GM21423 (cell line): ENCODE measurements around the gene CLCN2.

Experiments
- ATAC-seq: cut with Tn5 transposase; IDR thresholded peaks from one replicate; pipeline ENCODE4 v1.9.1; 2021; ENCODE audit warnings: mild to moderate bottlenecking, moderate library complexity; ENCODE audit not compliant: unreplicated experiment

The CLCN2 gene

GRCh38 chr3:184361932-184362667, 695 bp upstream of the CLCN2 start:
- ATAC-seq = peak; percentile 7

GRCh38 chr3:184360929-184361531, 375 bp downstream of the CLCN2 start:
- ATAC-seq = peak; percentile 0

- ATAC-seq = no peak
Observed at GRCh38 chr3:184360070-184360928, 1.1 kb downstream of the CLCN2 start.

DNA sequence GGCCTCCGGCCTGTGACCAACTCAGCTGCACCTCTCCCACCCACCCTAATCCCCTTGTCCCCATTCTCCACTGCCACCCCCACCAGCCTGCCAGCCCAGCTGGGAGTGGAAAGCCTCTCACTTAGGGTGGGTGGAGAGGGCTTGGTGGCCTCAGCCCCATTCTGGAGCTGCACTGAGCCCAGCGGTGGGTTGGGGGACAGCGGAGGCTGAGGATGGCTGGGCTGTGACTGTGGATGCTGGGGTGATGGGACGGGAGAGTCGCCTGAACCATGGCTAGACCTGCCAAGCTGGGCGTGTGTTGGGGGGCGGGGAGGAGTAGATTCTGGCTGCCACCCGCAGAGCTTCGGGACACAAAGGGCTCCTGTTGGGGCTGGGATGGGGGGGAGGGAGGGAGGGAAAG, 1.8 kb downstream of the CLCN2 start:
- no peak for ATAC-seq

- ATAC-seq = no peak
Observed at GRCh38 chr3:184358921-184359350, 2.5 kb downstream of the CLCN2 start.

- ATAC-seq = no peak
Observed at GRCh38 chr3:184358124-184358767, 3.2 kb downstream of the CLCN2 start.

DNA sequence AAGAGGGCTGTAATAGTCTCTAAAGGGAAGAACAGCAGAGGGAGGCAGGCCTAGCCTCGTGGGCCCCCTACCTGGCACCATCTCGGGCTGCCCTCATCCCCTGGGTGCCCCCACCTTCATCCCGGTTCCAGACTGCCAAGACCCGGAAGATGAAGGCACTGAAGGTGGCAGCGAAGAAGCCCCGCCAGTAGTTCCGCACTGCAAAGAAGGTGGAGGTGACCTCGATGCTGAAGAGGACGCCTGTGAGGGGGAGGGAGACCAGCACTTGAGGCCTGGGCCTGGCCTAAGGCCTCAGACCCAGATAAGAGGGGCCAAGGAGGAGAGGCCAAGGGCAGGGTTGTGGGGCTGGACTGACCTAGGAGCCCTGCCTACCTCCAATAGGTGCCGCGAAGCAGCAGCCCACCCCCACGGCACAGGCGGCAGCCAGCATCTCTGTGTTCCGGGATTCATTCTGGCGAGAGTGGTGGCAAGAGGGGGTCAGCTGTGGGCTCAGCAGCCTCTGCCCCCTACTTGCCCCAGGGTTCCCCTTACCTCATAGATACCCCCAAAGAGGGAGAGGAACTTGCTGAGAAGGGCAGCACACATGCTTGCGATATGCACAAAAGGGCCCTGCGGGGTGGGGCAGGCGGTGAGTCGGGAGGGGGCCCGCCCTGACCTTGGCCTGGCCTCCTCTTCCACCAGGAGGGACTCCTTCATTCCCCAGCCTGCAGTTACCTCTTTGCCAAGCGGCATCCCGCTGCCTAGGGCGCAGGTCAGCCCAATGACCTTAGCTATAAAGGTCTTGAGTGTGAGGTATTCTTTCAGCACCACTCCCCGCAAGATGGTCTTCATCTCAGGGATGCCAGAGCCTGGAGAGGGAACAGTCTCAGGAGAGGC, 3.9 kb downstream of the CLCN2 start:
- no peak for ATAC-seq

GRCh38 chr3:184355261-184356040, 6.0 kb downstream of the CLCN2 start:
- ATAC-seq = no peak

- ATAC-seq = no peak
Observed at GRCh38 chr3:184354754-184355153, 6.7 kb downstream of the CLCN2 start.

- no peak for ATAC-seq
Observed at GRCh38 chr3:184354121-184354728, 7.2 kb downstream of the CLCN2 start.

DNA sequence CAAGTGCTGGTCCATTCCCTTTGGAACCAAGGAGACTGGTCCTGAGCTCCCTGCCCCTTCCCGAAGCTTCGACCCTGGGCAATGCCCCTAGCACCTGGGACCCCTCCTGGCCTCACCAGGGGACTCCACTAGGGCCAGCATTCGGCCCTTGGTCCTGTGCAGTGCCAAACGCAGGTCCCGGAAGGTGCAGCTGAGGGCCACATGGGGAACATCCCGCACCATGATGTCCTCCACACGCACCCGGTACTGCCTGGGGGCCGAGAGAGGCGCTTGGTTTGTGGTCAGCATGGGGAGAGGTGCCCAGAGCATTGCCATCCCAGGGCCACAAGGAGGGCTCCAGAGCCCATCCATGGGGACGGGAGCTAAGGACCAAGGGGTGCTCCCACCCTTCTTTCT, 7.9 kb downstream of the CLCN2 start:
- ATAC-seq = no peak

DNA sequence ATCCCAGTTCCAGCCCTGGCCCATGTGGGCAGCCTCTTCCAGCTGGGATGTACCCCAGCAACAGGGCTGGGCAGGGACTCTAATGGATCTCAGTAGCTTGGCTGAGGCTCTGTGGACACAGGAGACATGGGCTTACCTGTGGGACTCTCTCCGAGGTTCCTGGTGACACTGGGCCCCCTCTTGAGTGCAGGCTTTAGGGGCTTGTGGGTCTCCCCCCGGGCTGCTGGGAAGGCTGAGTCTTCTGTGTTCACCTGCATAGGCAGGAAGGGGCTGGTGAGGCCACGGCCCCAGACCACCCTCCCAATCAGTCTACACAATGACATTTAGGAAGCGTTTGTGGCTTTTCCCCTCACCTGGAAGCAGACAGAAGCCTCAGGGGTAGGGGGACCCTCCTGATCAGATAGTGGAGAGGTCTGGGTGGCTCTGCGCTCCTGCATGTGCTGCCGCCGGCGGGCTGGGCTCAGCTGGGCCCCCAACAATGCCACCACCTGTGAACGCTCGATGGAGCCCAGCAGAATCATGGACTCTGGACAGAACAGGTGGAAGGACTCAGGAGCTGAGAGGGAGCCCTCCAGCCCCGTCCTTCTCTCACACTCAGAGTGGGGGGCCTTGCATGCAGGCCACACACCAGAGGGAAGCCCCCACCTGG, 8.4 kb downstream of the CLCN2 start:
- ATAC-seq = no peak

- ATAC-seq = no peak
Observed at GRCh38 chr3:184352149-184352785, 9.1 kb downstream of the CLCN2 start.

DNA sequence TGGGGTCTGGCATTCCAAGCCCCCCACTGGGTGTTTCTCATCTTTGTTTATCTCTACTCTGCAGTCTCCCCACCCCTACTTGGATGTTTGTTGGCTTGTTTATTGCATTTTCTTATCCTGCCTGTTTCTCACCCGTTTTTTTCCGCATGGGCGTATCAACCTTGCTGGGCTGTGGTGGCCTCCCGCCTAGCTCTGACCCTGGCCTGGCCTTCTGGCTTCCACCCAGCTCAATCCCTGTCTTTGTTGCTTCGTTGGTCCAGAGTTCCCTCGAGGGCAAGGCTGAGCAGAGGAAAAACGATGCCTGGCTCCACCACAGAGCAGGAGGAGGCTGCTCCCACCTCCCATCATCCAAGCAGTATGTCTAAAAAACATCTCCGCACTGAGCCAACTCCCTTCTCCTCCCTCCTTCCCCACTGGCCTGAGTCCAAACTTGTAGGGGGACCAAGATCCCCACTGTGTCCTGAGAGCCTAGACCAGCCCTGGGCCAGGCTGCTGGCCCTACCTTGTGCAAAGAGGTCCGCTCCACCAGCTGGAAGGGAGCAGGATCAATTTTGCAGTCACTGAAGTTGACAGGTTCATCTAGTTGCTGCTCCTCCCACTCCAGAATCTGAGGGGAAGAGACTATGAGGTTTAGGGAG, 9.8 kb downstream of the CLCN2 start:
- ATAC-seq = no peak

DNA sequence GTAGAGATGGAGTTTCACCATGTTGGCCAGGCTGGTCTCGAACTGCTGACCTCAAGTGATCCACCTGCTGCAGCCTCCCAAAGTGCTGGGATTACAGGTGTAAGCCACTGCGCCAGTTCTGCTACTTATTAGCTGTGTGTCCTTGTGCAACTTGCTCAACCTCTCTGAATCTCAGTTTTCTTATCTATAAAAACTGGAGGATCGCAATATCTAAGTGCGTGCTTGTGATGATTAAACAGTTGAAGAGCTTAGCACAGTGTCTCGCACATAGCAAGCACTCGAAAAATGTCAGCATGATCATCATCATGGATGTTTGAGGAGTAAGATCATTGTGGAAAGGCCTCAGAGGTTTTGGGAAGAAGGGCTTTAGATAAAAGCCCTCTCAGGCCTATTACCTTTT, 10.8 kb downstream of the CLCN2 start:
- ATAC-seq = no peak

DNA sequence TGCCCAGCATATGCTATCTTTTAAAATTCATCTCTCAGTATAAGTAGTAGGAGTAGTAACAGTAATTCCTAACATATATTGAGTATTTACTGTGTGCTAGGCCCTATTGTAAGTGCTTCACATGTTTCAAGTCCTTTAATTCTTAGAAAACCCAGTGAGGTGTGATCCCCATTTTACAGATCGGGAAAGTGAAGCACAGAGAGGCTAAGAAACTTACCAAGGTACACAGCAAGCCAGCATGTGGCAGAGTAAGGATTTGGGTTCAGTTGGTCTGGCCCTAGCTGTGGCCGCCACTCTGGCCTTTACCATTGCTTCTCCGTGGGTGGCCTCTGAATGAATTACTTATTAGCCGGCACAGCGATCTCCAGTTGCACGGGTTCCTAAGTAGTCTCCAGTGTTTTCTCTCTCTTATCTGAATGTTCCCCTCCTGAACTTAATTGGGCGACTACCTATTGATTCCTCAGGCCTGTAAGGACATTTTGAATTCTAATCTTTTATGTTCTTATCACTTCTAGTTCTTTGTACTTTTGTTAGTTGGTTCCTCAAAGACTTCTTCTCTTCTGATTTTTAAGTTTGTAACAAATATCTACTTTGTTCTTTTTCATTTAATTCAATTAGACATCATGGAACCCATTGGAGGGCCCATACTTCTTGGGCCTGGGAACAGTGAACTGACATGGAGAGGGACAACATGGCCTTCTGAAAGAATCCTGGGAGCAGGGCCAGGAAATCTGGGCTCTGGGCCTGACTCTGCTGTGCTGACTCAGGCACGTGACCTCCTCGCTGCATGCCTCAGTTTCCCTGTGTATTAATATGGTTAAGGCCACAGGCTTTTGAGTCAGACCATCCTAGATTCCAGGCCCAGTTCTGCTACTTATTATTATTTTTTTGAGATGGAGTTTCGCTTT, 11.6 kb downstream of the CLCN2 start:
- no peak for ATAC-seq

- ATAC-seq = no peak
Observed at GRCh38 chr3:184348057-184348382, 13.4 kb downstream of the CLCN2 start.
